AG08395 (cell line): ENCODE results near the gene CEP164.
"Not testable (repeated sequence)": the region's sequence is repeated elsewhere in the genome, so short reads cannot be mapped to it uniquely, and the experiment has no call there.

Experiments
- DNase-seq: peaks from one replicate; pipeline ENCODE4 v3.0.0; 2012; ENCODE audit warnings: mixed read lengths, low spot score

The CEP164 gene

DNA sequence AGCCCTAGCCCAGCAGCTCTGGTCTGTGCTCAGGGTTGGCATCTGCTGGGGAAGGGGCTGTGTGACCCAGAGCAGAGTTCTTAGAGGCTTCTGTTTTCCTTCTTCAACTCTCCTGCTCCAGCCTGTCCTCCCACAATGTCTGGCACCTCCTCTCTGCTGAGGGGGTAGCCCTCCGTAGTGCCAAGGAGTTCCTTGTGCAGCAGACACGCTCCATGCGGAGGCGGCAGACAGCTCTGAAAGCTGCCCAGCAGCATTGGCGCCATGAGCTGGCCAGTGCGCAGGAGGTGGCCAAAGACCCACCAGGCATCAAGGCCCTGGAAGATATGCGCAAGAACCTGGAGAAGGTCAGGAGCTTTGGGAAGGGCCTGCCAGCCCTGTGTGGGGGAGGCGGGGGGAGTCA is 69.3 kb downstream of the CEP164 start:
- DNase-seq = no peak

GRCh38 chr11:117398618-117399017 is 71.0 kb downstream of the CEP164 start:
- DNase-seq = not testable (repeated sequence)

- DNase-seq = not testable (repeated sequence)
Observed at GRCh38 chr11:117399100-117399840, 71.6 kb downstream of the CEP164 start.

DNA sequence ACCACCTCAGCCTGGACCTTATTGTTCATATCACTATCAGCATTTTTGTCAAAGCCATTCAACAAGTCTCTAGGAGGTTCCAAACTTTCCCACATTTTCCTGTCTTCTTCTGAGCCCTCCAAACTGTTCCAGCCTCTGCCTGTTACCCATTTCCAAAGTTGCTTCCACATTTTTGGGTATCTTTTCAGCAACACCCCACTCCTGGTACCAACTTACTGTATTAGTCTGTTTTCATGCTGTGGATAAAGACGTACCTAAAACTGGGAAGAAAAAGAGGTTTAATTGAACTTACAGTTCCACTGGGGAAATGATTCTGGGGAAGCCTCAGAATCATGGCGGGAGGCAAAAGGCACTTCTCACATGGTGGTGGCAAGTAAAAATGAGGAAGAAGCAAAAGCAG is 78.2 kb downstream of the CEP164 start:
- DNase-seq = not testable (repeated sequence)

DNA sequence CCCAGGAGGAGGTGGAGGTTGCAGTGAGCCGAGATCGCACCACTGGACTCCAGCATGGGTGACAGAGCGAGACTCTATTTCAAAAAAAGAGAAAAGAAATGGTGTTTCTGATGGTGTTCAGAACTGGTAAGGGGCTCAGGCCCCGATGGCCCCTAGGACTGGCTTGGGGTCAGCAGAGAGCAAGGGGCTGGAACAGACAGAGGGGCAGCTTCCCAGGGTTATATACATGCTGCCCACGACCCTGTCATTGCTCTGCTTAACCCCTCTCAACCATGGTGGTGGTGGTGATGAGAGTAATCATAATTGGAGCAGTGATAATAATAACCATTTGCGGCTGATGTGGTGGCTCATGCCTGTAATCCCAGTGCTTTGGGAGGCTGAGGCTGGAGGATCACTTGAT is 79.4 kb downstream of the CEP164 start:
- no peak for DNase-seq

- no peak for DNase-seq
Observed at GRCh38 chr11:117408356-117408755, 80.7 kb downstream of the CEP164 start.

GRCh38 chr11:117409511-117409910 is 81.9 kb downstream of the CEP164 start:
- DNase-seq = no peak

DNA sequence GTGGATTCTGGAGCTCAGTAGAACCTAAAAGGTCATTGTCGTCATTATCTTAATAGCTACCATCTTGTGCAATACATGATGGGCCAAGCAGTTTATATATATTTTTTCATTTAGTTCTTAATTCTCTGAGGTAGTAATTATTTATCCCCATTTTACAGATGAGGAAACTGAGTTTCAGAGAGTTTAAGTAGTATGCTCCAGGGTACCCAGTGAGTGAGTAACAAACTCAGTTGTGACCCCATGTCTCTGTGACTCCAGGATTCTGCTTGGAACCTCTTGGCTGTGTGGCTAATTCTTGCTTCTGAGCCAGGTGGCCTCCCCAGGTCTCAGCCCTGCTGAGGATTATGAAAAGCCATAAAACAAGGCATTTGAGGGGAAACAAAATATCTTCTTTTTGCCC is 82.6 kb downstream of the CEP164 start:
- no peak for DNase-seq

GRCh38 chr11:117410861-117411710 is 83.4 kb downstream of the CEP164 start:
- DNase-seq = no peak

- DNase-seq = no peak
Observed at GRCh38 chr11:117411736-117412135, 84.1 kb downstream of the CEP164 start.

DNA sequence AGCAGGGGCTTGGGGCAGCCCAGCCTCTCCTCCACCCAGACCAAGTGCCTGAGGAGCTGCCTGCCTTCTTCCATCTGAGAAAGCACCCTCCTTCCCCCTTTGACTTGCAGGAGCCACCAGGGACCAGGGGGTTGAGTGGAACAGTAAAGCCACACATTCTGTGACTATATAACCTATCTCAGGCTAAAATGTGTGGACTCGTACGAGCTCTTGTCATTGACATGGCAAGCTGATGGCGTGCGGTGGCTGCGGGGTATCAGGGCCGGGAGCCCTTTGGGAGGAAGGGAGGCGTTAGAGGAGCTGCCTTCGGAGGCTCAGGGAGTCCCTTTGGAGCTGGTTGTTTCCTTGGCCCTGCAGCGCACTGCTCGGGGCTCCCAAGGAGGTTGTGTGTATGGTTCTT is 84.5 kb downstream of the CEP164 start:
- no peak for DNase-seq

DNA sequence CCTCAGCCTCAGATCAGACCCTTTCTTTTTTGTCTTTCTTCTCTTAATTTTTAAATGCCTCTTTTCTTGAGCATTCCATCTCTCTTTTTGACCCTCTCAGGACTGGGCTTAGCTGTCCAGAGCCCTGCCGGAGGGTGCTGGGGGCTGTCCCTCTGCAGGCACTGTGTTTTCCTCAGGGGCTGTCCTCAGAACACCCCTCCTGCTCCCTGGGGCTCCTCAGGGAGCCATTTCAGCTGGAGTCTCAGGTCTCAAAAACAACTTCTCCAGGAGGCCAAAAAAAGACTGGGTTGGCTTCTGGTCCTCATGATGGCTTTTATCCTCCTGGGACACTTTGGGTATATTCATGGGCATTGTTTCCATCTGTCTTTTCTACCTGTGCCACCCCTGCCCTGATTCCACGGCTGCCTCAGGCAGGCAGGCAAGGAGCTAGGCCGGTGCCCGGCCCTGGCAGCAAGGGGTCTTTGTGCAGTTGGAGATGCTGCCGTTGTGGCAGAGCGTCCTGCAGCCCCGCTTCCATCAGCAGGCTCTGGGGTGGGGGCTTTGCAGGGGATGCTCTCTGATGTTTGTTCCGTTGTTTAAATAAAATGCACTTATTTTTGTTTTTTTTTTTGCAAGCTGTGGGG is 85.1 kb downstream of the CEP164 start:
- DNase-seq = no peak

GRCh38 chr11:117413616-117414015 is 86.0 kb downstream of the CEP164 start:
- DNase-seq = no peak

- no peak for DNase-seq
Observed at GRCh38 chr11:117414724-117415123, 87.1 kb downstream of the CEP164 start.

DNA sequence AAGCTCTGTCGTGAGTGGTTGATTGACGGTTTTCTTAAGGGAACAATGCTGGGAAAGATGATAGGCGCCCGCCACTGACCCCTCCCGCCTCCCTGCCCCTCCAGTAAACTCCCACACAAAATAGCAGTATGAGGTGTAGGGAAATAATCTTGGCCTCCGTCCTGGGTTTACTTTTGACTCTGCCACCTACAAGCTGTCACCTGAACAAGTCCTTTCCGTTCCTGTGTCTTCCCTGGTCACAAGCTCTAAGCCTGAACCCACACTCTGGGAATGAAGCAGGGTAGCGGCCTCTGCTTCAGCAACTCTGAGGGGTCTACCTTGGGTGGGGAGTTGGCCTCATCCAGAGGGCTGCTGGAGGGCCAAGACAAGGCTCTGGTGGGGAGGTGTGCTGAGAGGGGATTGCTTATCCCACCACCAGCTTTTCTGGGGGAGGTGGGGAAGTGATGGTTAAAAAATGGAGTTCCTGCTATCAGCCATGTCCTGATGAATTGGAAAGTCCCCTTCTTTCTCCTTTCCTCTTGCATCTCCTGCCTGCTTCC is 87.8 kb downstream of the CEP164 start:
- DNase-seq = no peak

- DNase-seq = no peak
Observed at GRCh38 chr11:117417342-117417741, 89.7 kb downstream of the CEP164 start.

DNA sequence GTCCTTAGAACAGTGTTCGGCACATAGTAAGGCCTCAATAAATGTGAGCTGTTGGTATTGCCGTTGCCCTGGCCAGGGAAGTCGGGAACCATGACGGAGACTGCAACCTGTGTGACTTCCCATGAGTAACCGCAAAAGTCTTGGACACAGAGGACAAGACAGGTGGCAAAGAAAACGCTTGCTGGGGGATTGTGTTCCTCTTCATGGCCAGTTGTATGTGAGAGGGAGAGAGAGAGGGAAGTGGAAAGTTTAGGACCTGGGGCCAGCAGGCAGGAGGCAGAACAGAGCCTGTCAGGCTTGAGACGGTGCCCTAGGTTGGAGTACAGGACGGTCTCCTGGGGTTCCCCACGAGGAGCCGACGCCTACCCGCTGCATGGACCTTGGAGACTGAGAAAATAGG is 90.2 kb downstream of the CEP164 start:
- DNase-seq = no peak

DNA sequence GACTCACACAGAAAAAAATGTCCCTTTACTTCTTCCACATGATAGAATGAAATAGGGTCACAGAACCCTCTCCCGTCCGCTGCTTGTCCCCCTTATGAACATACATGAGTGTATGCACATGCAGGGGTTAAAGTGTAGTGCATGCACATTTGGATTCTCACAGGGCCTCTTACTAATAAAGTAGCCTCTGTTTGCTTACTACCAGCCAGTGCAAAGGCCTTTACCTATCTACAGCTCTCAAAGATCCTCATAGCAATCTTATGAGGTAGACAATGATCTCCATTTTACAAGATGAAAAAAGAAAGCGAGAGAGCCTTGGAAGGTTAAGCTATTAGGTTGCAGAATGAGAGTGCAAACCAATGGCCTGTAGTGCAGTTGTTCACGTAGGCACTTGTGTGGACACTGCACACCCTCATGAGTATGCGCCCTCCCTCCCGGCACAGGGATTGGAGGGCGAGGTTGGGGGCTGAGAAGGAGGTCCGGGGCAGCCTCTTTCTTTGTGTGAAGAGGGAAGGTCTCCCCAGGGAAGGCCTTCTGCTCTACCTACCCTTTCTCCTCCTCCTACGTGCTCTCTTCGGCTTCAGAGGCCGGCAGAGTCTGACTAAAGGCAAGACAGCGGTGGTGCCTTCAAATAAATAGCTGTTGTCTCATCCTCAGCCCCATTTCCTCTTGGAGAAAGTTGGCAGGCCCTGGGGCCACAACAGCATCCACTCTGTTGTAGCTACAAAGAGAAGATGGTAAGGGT is 91.3 kb downstream of the CEP164 start:
- DNase-seq = no peak

GRCh38 chr11:117419482-117420142 is 92.0 kb downstream of the CEP164 start:
- DNase-seq = peak; percentile 61

- no peak for DNase-seq
Observed at GRCh38 chr11:117420143-117420485, 92.5 kb downstream of the CEP164 start.

- DNase-seq = no peak
Observed at GRCh38 chr11:117420598-117420997, 92.9 kb downstream of the CEP164 start.
